Measurements from ENCODE around the gene COL24A1. TPM values are rescaled to one million over a fixed set of nuclear protein-coding genes. Genes with fewer than 3 reads are reported as not detected.

Gene COL24A1
- total RNA-seq, 1 experiment from 2014 or later = 0.35 TPM

GRCh38 chr1:86201311-86201710 is 44.7 kb upstream of the COL24A1 start:
- Mint-ChIP-seq H3K4me3 (no peak overlapping the region), H3K27me3 (ENCODE audit: low read depth) (no peaks in the 10 kb centered on the region), H3K36me3 (ENCODE audit: insufficient read depth in 1 of 3, low read depth in 3 of 3) (no peaks in the 10 kb centered on the region), H3K9me3 (no peaks in the 10 kb centered on the region), H3K27ac (no peak overlapping the region), H3K4me1 (peaks cover 0 to 2% of the 10 kb centered on the region in 2 experiments; a peak in 1 of 4 replicates)
- H2BK5ac ChIP-seq (ENCODE audit: insufficient read length, low read length) = no peak overlapping the region
- no peak overlapping the region for H2BK12ac ChIP-seq (ENCODE audit: insufficient read length, low read depth, low read length)
- no peak overlapping the region for H4K91ac ChIP-seq (ENCODE audit: insufficient read length, low read depth, low read length)
- H3K23ac ChIP-seq (ENCODE audit: insufficient read length, low read depth, low read length) = no peak overlapping the region
- no peaks in the 10 kb centered on the region for H3K27me3 ChIP-seq (ENCODE audit: insufficient read depth, low read length)
- H3K56ac ChIP-seq (ENCODE audit: insufficient read length, low read depth, low read length) = no peak overlapping the region
- H3K4me1 ChIP-seq (ENCODE audit: insufficient read depth, low read length) = no peaks in the 10 kb centered on the region
- TF ChIP-seq, protein P1, sequence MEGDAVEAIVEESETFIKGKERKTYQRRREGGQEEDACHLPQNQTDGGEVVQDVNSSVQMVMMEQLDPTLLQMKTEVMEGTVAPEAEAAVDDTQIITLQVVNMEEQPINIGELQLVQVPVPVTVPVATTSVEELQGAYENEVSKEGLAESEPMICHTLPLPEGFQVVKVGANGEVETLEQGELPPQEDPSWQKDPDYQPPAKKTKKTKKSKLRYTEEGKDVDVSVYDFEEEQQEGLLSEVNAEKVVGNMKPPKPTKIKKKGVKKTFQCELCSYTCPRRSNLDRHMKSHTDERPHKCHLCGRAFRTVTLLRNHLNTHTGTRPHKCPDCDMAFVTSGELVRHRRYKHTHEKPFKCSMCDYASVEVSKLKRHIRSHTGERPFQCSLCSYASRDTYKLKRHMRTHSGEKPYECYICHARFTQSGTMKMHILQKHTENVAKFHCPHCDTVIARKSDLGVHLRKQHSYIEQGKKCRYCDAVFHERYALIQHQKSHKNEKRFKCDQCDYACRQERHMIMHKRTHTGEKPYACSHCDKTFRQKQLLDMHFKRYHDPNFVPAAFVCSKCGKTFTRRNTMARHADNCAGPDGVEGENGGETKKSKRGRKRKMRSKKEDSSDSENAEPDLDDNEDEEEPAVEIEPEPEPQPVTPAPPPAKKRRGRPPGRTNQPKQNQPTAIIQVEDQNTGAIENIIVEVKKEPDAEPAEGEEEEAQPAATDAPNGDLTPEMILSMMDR (conservative IDR thresholded peaks at IDR 0.05) = no peak
- no peak overlapping the region for H3K4me2 ChIP-seq (ENCODE audit: insufficient read depth, insufficient read length, low read length)
- WGBS (ENCODE audit: extremely low coverage, insufficient read length, low lambda C conversion rate) = no CpG with 5 or more reads among the region's 2 CpGs
- no peak overlapping the region for H3K9ac ChIP-seq (ENCODE audit: extremely low read depth, insufficient read length, low read length)
- no peaks in the 10 kb centered on the region for H3K9me3 ChIP-seq (ENCODE audit: control insufficient read depth, low read depth, low read length)
- H3T11ph ChIP-seq (ENCODE audit: low read length) = no peak overlapping the region
- H3K18ac ChIP-seq (ENCODE audit: insufficient read length, low read depth, low read length) = no peak overlapping the region
- H2AK5ac ChIP-seq (ENCODE audit: insufficient read length, low read length) = no peak overlapping the region
- H3K79me2 ChIP-seq (ENCODE audit: insufficient read depth, low read length) = no peaks in the 10 kb centered on the region
- no peaks in the 10 kb centered on the region for H4K20me1 ChIP-seq (ENCODE audit: control insufficient read depth, insufficient read depth, insufficient read length)
- H2AFZ ChIP-seq (ENCODE audit: low read length) = no peak overlapping the region
- H2BK120ac ChIP-seq (ENCODE audit: low read depth, low read length, poor library complexity, severe bottlenecking) = no peak overlapping the region
- H4K8ac ChIP-seq (replicated peaks; ENCODE audit: insufficient read length, low read depth, low read length) = no peak overlapping the region
- H2BK15ac ChIP-seq (ENCODE audit: low read depth, low read length) = no peak overlapping the region
- H4K5ac ChIP-seq (ENCODE audit: insufficient read length, low read depth, low read length) = no peak overlapping the region
- no peak overlapping the region for H2BK20ac ChIP-seq (ENCODE audit: low read depth, low read length, poor library complexity, severe bottlenecking)
- H3K79me1 ChIP-seq (ENCODE audit: insufficient read depth, low read depth, low read length, poor library complexity, severe bottlenecking) = no peaks in the 10 kb centered on the region
- no peak overlapping the region for H3K14ac ChIP-seq (ENCODE audit: insufficient read depth, low read length)
- no peak for DNase-seq
- no peaks in the 10 kb centered on the region for H3K23me2 ChIP-seq (ENCODE audit: insufficient read length, low read depth, low read length, poor library complexity, severe bottlenecking)
- H3K27ac ChIP-seq (ENCODE audit: insufficient read length, low read depth, low read length) = no peak overlapping the region
- H3K4ac ChIP-seq (ENCODE audit: low read depth, low read length) = no peak overlapping the region
